ENCODE measurements around the gene LPP.
"Not testable (repeated sequence)": the region's sequence is repeated elsewhere in the genome, so short reads cannot be mapped to it uniquely, and the experiment has no call there.

Gene LPP

DNA sequence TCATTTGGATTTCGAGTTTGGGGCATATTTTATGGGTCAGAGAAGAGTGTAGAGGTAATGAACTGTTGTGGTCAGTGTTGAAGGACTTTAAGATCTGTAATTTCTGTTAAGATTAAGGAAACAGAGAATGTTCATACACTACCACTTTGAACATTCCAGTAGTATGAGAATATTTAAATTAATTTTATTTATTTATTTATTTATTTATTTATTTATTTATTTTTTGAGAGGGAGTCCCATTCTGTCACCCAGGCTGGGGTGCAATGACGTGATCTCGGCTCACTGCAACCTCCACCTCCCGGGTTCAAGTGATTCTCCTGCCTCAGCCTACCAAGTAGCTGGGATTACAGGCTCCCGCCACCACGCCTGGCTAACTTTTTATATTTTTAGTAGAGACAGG, 459.8 kb downstream of the LPP start:
- not testable (repeated sequence) for DNase-seq

DNA sequence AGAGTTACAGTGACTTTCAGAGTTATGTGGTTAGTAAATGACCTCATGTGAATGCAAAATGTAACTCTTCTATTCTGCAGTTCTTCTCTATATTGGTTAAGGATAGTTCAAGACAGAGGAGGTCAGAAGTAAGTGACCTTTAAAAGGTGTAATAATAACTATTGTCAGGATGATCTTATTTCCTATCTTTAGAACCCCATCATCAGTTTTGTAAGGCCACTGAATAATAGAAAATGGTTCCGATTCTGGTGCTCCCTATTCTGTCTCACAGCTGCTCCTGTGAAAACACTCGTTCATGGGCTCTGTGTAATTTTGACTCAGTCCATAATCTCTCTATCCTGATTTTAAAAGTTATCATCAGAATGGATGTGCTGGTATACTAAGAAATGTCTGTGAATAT, 463.3 kb downstream of the LPP start:
- DNase-seq = no peak

- no peak for DNase-seq
Measured at GRCh38 chr3:188617988-188618701, 464.2 kb downstream of the LPP start.

GRCh38 chr3:188620752-188621151, 466.8 kb downstream of the LPP start:
- DNase-seq = no peak

DNA sequence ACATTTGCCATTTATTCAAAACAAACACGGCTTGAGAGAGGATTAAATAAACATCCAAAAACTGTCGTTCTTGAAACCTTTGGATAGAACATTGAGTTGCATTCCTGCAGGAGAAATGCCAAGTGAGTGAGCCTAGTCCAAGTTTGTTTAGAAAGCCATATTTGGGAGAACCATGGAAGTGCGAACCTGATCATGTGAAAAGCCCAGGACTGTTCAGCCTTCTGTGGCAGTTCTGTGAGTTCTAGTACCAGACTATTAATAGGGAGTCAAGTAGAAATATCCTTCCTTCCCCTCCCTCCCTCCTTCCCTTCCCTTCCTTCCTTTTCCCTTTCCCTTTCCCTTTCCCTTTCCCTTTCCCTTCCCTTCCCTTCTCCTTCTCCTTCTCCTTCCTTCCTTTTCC, 470.4 kb downstream of the LPP start:
- no peak for DNase-seq

GRCh38 chr3:188624828-188625227, 470.9 kb downstream of the LPP start:
- DNase-seq = no peak

GRCh38 chr3:188627652-188628051, 473.7 kb downstream of the LPP start:
- DNase-seq = no peak

GRCh38 chr3:188631291-188632010, 477.5 kb downstream of the LPP start:
- DNase-seq = peak; percentile 19 to 71 (median 60)

DNA sequence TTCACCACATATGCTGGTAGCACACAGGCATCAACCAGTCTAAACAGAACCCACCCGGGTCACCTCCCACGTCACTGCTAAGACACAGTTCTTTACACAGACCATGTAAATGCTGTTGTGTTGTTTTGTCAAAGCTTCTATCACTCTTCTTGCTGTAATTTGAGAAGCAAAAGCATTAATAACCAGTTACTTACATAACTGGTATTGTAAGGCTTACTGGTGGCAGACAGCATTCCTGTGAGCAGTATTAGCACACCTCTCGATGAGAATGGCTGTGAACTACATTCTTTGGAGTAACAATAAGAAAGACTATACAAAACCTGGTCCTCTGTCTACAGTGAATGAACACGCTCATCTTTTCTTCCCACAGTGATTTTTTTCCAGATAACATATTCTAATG, 479.2 kb downstream of the LPP start:
- DNase-seq = no peak

GRCh38 chr3:188634285-188634684, 480.3 kb downstream of the LPP start:
- DNase-seq = no peak

DNA sequence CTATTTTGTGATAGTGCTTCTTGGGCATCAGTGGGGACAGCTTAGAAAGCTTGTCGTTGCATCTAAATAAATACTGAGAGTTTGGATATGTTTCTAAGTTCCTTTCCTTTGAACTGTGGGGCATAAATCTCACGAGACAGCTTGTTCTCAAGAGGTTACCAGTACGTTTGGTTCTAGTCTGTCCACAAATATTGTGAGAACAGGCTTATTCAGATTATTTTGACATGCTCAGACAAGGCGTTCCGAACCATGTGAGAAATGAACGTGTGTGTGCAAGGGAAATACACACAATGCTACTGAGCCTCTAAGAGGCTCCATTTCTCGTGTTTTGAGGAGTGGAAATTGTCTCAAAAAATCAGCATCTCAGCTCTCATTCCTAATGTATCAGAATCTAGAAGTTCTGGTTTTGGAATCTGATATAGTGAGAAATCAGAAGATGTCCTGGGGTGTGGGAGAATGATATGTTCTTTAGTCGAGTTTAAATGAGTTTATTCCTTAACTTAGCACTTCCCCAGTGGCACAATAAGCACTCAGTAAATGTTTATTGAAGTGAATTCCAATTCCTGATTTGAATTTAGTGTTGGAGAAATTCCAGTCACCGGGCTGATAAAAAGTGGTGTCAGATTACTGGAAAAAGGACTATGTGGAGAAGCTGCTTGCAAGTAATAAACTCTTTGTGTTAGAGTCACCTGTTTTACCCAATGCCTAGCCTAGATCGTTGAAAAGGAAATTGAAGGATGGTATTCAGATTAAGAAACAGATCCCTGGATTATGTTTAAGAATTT, 481.5 kb downstream of the LPP start:
- DNase-seq = no peak

DNA sequence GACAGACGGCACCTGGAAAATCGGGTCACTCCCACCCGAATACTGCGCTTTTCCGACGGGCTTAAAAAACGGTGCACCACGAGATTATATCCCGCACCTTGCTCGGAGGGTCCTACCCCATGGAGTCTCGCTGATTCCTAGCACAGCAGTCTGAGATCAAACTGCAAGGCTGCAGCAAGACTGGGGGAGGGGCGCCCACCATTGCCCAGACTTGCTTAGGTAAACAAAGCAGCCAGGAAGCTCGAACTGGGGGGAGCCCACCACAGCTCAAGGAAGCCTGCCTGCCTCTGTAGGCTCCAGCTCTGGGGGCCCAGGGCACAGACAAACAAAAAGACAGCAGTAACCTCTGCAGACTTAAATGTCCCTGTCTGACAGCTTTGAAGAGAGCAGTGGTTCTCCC, 482.3 kb downstream of the LPP start:
- not testable (repeated sequence) for DNase-seq

DNA sequence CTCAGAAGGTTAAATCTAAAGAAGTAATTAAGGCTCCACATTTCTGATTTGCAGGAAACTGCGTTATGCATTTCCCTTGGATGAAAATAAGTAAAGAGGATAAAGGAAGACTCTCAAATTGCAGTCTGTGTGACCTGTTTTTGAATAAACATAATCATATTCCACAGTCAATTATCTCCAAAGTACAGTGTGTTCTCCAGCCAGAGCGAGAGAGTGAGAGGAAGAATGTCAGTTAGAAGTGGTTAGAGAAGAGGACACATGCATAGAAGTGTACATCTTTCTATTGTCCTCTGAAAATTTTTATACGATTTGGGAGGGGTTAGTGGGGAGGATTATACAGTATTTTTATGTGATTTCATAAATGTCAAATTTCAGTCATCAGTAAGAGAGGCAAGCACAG, 487.1 kb downstream of the LPP start:
- no peak for DNase-seq

- DNase-seq = no peak
Measured at GRCh38 chr3:188643736-188644135, 489.8 kb downstream of the LPP start.

DNA sequence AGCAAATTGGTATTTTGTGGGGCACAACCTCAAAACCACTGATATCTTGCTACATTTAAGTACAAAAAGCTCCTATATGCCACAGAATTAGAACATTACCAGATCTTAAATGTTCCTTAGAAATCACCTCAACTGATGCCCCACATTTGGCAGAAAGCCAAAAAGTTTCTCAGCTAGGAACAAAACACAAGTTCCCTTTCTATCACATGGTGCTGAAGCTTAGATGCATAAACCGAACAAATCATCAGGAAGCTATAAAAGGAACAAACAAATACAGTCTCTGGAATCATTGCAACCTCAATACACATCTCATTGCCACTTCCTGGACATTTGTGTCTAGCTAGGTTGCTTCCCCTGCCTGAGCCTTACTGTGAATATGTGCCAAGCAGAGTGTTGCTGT, 492.6 kb downstream of the LPP start:
- peak; percentile 72 to 84 (median 82) for DNase-seq

DNA sequence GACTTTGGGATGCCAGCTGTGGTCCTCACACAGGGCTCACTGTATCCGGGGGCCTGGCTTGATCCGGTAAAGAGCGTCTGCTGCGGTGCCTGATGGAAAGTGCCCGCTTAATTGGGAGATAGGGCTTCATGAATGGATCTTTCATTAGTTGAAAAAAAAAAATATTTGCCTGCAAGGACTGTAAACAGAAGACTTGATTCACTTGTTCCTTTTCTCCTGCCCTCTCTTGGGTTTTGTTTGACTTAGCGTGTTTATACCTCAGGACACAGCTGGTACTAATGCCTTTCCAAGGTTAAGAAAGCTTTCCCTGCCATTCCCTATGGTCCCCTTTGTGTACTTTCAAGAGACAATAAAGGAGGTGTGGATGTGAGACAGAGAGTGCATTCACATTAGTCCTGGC, 493.3 kb downstream of the LPP start:
- DNase-seq = no peak

- DNase-seq = peak in 2 of 3 donors; percentile 57 to 65
Measured at GRCh38 chr3:188649521-188649920, 495.6 kb downstream of the LPP start.

DNA sequence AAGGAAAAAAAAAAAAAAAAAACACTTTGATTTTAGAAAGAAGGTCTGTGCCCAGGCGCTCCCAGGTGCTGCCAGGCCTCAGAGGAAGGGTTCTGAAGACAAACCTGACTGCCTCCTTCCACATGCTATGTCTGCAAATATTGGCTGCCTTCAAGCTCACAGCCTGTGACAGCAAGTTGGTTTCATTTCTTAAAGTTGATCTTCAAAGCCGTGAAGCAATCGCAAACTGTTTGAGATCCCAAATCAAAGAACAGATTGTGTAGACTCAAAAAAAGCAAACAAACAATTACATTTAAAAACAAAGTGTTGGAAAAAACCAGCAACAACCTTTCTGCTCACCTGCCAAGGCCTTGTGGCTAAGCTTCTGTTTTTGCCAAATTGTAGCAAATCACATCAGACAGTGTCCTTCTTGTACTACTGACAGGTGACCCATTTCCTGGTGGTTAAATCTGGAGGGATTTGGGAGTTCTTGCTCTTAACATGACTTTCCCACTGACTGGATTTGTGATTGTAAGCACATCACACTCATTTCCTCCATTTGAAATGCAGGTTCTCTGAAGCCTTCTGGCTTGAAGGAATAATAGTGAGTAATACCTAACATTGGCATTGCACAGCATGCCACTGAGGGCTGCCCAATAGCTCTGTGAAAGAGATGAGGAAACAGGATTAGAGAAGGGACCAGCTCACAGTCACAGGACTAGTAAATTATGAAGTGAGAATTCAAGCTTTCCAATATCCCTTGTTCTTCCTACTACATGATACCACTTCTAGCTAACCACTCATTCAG, 502.4 kb downstream of the LPP start:
- peak; percentile 83 to 95 (median 91) for DNase-seq

- no peak for DNase-seq
Measured at GRCh38 chr3:188658606-188659005, 504.6 kb downstream of the LPP start.

GRCh38 chr3:188659449-188660090, 505.6 kb downstream of the LPP start:
- DNase-seq = peak in 1 of 3 donors; percentile 12

DNA sequence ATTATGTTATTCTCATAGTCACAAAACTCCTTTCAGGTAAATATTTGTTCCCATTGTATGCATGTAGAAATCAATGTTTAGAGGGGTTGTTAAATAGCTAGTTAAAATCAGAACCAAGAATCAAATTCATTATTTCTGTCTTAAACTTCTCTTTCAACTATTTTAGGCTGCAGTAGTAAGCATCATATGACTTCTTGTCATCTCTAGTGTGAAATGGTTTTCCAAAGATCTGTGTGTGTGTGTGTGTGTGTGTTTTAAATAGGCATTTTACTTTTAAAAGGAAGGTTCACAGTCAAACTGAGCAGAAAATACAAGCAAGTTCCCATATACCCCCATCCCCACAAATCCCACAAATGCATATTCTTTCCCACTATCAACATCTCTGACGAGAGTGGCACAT, 506.5 kb downstream of the LPP start:
- peak; percentile 30 to 51 (median 33) for DNase-seq

- no peak for DNase-seq
Measured at GRCh38 chr3:188661806-188662205, 507.8 kb downstream of the LPP start.

All from suppressor macrophage treated with lipopolysaccharide for 1 hour (primary cell).